ENCODE results near the gene MYOF.
"Not testable (repeated sequence)": the region's sequence is repeated elsewhere in the genome, so short reads cannot be mapped to it uniquely, and the experiment has no call there.

The MYOF gene

DNA sequence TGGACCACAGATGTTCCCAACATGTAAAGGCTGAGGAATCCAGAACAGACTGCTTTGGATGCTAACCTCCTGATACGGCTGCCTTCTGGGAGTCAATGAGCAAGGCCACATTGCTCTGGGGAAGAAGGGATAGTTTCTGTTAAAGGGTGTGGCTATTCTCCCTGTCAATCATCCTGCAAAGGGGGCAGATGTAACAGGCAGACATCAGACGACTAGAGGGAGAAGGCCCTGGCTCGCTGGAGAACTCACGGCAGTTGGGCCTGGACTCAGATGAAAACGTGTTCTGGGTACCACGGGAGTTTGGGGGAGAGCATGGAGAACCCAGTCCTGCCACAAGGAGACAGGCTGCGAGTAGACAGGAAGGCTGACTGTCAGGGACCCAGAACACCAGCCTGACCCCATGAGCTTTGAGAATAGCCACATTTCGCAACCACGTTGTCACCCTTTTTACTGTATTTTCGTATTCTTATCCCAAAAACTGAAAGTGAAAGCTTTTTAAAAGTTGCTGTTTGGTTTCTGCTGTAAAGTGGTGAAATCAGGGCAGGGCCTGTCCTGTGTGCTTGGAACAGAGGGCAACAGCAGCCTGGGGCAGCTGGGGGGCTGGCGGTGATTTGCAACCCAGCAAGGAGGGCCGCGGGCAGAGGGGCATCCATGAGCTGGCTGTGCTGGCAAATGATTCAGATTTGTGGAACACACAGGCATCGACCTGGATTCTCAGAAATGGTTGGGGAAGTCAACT is 95.3 kb downstream of the MYOF start:
- DNase-seq (ENCODE audit: low read depth in 2 of 2) = no peak

DNA sequence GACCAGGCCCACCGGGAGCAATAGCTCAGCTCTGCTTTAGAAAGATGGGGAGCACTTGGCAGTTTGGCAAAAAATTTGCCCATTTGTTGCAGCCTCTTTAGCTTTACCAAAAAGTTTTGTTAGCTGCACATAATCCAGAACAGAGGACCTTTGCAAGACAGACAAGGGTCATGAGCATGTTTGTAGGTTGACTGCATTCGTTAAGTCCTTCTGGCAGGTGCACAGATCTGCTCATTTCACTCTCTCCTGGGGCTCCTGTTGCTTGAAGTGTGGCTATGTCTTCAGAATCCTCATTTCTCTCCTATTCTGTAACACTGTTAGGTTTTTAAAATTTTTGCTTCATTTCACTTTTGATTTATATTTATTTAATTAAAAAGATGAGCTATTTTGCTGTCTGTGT is 96.8 kb downstream of the MYOF start:
- DNase-seq (ENCODE audit: low read depth in 2 of 2) = no peak

DNA sequence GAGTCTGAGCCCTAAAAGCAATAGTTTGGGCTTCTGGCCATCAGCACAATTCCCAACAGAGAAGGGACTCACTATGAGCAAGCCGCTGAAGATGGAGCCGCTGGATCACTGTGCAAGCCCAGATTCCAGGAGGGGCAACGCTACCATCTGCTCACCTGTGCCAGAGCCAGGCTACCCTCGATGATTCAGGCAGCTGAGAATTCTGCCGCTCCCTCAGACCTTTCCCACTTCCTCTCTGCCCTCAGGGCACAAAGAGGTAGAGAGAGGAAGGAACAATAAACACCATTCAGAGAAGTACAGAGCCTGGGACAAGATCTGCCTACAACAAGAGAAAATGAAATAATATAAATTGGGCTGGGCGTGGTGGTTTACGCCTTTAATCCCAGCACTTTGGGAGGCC is 98.1 kb downstream of the MYOF start:
- DNase-seq (ENCODE audit: low read depth in 2 of 2) = no peak

DNA sequence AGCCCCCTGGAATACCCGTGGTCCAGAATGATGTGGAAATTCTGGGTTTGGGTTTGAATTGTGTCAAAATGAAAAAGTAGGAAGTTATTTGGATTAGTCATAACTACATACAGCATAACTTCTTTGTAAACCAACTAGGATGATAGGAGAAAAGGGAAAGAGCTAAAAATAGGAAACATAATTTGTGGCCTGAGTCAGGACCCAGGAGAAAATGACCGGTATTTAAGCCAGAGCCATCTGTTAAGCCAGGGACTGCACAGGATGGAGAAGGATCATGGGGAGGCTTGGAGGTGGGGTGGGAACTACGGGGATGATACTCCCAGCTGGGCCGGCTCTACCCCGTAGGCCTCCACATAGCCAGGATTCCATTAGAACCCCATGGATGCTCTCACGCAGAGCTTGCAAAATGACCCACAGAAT is 98.6 kb downstream of the MYOF start:
- no peak for DNase-seq (ENCODE audit: low read depth in 2 of 2)

DNA sequence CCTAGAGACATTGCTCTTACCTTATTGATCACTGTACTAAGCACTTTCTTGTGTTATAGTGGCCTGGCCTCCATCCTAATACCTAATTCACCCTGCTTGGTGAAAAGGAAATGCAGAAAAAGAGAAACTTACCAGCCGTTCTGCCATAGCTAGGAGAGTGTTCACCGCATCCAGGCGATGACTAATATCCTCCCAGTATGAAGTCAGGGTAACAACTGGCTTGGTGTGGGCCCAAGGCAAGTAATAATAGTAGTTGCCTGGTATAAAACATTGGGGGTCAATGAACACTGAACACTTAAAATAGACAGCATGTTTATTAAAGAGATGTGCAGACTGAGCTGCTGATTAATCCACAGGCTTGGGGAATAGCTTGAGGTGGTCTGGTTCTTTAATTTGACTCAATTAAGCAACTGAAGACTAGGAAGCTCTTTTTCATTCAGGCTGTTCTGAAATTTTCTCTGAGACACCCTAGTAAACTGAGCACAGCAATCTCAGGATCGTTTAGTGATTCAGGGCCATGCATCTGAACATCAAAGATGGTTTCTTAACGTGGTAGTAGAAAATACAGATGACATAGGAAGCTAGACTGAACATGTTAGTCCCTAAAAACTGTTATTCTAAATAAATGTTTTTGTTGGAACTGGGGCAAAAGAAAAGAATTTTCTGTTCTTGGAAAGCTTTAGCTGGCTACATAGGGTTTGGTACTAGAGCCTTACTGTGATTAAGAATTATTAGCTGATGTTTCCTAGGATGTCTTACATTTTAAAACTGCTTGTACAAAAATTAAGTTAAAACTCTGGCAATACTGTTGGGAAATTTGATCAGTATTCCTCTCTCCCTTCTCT is 102.2 kb downstream of the MYOF start:
- DNase-seq (ENCODE audit: low read depth in 2 of 2) = peak; percentile 18 to 28

DNA sequence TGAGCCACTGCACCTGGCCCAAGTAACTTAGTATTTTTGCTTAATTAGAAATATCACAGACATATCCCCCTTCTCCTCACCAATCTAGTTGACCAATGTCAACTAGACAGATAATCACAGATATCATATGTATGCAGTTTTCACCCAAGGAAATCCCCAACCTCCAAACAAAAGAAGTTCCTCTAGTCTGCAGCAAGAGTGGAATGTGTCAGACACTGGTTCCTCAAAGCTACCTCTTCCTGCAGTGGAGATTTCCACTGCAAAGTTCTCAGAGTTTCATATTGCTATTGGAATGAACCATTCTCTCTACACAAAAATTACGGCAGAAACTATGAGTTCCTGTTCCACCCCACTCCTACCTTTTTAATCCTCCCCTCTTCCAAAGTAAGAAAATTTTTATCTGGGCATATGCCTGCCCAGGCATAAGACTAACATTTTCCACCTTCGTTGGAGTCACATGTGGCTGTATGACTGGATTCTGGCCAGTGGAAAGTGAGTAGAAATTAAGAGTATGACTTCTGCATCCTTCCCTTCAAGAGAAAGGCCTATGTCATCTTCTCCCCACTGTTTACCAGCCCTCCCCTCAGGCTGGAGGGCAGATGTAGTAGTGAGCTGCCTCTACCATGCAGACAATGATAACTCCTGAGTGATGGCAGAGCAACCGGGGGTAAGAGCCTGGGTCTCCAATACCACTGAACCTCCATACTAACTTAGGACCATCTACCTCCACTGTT is 103.0 kb downstream of the MYOF start:
- no peak for DNase-seq (ENCODE audit: low read depth in 2 of 2)

DNA sequence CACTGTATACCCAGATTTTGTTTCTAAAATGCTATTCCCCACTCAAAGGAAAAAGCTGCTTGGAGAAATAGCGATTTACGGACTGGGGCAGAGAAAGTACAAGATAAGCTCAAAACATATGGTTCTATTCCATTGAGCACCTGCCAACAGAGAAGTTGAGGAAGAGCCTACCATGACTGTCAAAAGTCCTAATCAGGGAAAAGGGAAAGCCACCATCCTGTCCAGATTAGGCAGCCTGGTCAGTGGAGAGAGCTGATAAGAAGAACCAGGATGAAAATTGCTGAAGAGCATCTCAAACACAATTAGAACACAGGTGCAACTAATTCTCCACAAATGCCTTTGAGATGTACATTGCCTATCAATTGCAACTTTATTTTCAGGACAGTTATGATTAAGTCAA is 104.1 kb downstream of the MYOF start:
- DNase-seq (ENCODE audit: low read depth in 2 of 2) = no peak

DNA sequence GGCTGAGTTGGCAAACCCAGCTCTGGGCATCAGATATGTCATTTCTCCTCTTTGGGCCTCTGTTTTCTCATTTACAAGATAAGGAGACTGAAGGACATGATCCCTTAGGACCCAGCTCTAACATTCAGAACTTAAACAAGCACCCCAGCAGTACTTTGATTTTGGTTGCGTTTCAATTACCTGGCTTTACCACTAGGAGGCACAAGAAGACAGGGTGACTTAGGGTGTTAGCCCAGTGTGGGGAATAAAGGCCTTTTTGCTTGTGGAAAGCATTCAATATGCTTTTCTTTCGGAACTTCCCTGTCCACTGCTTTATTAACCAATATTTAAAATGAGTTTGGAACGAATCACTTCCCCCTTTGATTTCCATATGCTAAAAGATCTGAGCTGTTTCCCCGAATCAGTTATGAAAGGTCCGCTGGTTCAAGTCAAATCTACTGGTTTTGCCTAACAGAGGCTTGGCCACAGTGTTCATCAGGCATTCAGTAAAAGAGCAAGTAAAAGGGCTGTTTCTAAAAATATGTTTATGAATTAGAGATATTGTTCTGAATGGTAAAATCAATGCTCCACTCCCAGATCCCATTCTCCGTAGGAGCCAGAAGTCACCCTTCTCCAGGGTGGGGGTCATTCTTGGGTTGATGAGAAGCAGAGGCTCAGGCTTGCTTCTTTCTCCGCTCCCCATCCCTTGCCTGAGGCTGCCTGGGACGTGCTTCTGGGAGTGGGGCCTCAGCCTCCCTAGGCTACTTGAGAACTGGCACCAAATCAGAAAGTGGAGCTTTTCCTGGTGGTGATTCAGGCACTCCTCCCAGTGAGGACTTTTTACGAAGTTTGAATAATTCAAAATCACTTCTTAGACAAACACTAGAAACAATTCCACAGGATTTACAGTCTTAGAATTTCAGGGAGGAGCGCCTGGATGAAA is 105.5 kb downstream of the MYOF start:
- DNase-seq (ENCODE audit: low read depth in 2 of 2) = no peak

DNA sequence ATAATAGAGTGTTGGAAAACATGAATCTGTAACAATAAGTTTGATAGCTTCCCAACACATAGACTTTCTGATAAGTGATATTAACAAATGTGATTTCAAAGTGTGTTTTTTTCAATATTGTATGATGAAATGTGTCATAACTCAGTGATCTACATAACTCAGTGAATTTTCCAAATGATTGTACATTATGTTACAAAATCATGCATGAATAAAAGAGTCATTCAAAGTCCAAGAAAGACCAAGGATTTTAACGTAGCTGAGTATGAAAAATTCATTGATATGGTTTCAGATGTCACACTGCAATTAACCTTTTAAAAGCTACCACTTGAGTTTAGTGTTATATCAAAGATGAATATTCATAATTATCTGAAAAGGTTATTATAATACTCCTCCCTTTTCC is 111.2 kb downstream of the MYOF start:
- no peak for DNase-seq (ENCODE audit: low read depth in 2 of 2)

DNA sequence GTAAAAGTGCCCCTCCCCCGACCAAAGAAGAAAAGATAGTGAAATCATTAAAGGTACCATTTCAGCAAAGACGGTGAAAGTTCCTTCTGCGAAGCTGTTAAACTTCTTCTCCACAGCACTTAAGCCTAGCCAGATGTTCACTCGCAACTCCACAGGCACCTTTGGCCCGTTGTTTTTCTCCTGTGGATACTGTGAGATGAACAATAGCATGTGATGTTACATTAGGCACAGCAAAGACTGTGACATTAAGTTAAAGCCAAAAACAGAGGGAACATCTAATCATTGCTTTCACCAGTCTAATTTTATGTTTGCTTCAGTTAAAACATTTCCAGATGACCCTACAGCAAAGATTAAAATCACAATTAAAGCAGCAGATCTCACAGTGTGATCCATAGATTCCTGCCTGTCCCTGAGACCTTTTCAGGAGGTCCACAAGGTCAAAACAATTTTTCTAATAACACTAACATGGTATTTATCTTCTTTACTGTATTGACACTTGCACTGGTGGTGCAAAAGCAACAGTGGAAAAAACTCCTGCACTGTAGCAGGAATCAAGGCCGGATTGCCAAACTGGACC is 112.5 kb downstream of the MYOF start:
- no peak for DNase-seq (ENCODE audit: low read depth in 2 of 2)

DNA sequence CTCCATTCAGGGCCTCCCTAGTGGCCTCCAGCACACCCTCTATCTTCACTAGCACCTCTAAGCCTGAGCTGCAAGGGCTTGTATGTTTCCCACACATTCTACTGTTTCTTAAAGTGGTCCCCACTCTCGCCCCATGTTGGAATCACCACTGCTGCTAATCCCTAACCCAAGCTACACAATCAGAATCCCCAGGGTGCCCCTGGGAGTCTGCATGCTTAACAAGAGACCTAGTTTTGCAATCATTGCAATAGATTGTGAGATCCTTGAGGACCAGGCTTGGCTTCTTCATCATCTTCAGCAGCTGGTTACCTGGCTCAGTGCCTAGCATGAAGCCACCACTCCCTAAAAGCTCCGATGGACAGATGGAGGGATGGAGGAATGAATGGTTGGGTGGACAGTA is 113.9 kb downstream of the MYOF start:
- DNase-seq (ENCODE audit: low read depth in 2 of 2) = no peak

DNA sequence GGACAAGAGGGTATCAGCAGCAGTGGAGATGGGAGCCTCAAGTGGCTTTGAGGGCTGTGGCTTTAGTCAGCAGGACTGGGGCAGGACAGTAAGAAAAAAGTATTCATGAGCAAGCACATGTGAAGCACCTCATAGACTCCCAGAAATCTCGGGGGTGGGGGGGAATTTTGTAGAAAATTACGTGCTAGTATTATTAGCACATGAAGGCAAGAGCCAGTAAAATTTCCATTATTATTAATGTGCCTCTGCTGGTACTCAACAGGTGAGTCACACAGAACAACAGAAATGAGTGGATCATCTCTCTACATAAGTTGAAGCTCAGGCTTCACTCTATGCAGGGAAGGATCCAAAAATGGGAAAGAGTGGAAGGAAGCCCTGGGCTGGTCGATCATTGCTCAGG is 114.5 kb downstream of the MYOF start:
- DNase-seq (ENCODE audit: low read depth in 2 of 2) = no peak

DNA sequence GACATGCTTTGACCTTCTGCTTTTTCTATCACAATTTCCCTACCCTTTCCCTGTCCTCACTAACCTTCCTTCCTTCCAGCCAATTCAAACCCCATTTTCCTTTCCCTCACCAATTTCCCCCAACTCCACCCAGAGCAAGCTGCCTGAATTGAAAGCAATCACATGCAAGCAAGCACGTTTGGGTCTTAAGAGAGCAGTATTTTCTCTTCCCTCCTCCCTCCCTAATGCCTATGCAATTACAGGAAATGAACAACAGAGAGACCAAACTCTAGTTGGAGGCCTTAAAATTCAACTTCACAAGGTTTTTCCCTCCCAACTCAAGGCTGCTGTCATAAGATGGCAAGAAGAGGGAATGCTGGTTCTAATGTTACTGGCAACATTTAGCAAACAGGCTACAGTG is 117.2 kb downstream of the MYOF start:
- no peak for DNase-seq (ENCODE audit: low read depth in 2 of 2)

DNA sequence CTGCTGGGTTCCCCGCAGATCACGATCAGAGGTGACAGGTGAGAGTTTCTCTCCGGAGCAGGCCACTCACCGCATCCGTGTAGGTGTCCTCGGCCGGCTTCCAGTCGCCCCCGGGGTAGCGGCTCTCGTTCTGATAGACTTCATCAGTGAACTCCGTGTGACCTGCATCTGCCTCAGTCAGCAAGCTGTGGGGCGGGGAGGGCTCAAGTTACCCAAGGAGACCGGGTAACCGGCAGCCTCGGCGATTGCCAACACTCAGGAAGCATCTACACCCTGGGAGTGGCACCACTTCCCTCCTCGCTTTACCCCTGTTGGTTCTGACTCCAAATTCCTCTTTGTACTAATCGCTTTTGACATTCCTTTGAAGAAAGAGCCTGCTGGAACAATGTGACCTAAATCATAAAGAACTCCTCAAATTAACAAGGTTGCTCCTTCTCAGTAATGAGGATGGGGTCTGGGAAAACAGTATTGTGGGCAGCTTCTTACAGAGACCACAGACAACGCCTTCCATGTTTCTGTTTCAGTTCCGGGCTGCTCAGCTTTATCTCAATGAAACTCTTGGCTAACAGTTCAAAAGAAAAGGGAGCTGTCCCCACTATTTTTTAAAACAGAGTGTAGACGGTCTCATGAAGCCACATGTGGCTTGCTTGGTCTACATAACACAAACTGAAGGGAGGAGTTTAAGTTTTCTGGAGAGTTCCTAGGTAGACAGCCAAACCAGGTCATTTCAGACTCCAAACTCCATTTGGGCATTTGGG is 118.1 kb downstream of the MYOF start:
- DNase-seq (ENCODE audit: low read depth in 2 of 2) = no peak

DNA sequence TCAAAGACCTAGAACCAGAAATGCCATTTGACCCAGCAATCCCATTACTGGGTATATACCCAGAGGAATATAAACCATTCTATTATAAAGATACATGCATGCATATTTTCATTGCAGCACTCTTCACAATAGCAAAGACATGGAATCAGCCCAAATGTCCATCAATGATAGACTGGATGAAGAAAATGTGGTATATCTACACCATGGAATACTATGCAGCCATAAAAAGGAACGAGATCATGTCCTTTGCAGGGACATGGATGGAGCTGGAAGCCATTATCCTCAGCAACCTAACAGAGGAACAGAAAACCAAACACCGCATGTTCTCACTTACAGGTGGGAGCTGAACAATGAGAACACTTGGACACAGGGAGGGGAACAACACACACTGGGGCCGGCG is 123.7 kb downstream of the MYOF start:
- DNase-seq (ENCODE audit: low read depth in 2 of 2) = not testable (repeated sequence)

DNA sequence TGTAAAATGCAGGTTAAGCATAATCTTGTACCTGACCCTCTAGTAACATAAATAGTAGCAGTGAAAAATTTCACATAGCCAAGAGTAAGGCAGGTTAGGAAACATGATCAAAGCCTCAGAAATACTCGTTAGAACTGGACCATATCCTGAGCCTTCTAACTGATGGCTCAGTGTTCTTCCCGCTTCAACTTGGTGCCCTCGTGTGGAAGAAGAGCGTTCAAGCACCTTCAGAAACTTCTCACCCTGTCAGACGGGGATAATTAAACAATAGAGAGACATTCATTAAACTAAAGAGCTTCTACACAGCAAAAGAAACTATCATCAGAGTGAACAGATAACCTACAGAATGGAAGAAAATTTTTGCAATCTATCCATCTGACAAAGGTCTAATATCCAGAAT is 124.5 kb downstream of the MYOF start:
- no peak for DNase-seq (ENCODE audit: low read depth in 2 of 2)

DNA sequence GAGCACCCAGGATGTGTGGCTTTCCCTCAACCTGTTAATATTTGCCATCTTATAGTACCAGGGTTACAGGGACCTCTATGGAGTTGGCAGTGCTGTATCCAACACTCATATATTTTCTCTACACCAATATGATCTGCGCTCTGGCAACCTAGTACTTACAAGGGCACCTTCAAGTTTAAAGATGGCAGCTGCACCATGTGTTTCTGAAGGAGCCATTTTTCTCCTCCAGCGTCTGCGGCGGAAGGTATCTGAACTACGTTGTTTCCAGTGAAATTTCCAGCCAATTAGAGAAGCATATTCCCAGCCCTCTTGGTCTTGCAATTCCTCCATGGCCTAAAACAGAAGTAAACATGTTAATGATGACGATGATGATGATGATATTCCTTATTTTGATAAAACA is 125.6 kb downstream of the MYOF start:
- no peak for DNase-seq (ENCODE audit: low read depth in 2 of 2)

DNA sequence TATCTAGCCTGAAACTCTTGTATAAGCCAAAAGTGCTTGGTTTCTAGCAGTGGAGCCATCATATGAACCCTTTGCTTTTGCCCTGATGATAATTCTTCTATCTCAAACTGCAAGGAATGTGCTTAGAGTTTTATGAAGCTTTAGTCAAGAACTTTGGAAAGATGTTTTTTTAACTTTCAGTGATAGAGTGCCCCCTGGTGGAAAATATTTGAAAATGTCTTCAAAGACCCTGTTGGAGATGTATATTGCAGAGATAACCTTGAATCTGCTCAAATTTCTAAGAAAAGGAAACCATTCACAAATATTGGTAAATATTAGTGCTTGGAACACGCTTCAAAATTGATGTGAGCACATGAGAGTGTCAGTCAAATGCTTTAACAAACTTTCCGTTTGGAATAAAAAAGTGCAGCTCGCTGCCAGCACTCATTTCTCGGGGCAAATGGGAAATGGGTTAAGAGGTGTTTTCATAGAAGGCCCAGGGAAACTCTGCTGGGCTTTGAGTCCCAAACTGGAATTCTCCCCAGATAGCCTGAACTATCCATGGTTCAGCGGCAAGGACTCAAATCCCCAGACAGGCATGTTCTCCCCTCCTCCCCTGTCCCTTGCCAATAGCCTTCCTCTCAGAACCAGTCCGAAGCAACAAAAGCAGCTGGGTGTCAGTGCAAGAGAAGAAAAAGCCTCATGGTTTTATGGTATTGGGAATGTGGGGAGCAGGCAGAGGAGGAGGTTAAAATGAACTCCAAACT is 129.3 kb downstream of the MYOF start:
- DNase-seq (ENCODE audit: low read depth in 2 of 2) = no peak

DNA sequence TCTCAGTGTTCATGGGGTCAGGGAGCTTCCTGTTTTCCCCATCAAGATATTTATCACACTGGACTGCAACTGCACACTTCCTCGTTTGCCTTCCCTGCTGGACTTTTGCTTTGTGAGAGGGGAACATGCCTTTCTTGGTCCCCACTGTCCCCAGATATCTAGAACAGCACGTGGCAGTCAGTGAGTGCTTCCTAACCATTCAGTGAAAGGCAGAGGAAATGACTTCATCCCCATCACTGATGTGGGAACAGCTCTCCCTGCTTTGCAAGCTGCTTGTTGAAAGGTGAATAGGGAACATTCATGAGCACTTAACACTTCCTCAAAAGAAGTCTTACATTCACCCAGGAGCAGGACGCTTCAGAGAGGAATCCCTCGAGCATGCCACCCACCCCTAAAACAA is 135.4 kb downstream of the MYOF start:
- no peak for DNase-seq (ENCODE audit: low read depth in 2 of 2)

DNA sequence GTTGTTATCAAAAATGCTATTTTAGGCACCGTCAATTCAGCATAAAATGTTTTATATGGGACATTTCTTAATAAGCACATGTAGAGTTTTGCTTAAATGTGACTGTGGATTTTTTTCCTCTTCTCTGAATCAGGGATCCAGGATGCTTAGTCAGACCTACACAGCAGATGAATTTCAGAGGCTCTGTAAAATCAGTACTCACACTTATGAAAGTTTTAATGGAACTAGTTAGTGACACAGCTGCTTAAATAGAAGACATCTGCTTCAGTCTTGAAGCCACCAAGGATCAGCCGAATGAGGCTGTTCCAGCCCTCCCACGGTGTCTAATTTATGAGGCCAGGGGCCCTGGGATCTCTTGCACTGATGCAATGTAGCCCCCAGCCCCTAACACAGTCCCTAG is 136.0 kb downstream of the MYOF start:
- no peak for DNase-seq (ENCODE audit: low read depth in 2 of 2)

All from stimulated activated CD8-positive, alpha-beta memory T cell treated with anti-CD3 and anti-CD28 coated beads, Interleukin-2, amount 100 ng/mL, for 48 hours (primary cell).